Esophagus mucosa (tissue), 1 donor: ENCODE results near the gene MINAR1. TPM values are rescaled to one million over a fixed set of nuclear protein-coding genes. Genes with fewer than 3 reads are reported as not detected.
"Not testable (repeated sequence)": the region's sequence is repeated elsewhere in the genome, so short reads cannot be mapped to it uniquely, and the experiment has no call there.

Source experiments
- ATAC-seq: fragments of 200-7000 bp; cut with Tn5 transposase; one replicate; pipeline ENCODE4 v1.9.1; 2020
- total RNA-seq: library from RNA; stranded (reverse); gene quantifications from one replicate; pipeline ENCODE4 v1.2.4, GENCODE V29; 2023
- donor health status: DM: yes; HTN: yes; CAD: no.

Gene MINAR1, protein sequence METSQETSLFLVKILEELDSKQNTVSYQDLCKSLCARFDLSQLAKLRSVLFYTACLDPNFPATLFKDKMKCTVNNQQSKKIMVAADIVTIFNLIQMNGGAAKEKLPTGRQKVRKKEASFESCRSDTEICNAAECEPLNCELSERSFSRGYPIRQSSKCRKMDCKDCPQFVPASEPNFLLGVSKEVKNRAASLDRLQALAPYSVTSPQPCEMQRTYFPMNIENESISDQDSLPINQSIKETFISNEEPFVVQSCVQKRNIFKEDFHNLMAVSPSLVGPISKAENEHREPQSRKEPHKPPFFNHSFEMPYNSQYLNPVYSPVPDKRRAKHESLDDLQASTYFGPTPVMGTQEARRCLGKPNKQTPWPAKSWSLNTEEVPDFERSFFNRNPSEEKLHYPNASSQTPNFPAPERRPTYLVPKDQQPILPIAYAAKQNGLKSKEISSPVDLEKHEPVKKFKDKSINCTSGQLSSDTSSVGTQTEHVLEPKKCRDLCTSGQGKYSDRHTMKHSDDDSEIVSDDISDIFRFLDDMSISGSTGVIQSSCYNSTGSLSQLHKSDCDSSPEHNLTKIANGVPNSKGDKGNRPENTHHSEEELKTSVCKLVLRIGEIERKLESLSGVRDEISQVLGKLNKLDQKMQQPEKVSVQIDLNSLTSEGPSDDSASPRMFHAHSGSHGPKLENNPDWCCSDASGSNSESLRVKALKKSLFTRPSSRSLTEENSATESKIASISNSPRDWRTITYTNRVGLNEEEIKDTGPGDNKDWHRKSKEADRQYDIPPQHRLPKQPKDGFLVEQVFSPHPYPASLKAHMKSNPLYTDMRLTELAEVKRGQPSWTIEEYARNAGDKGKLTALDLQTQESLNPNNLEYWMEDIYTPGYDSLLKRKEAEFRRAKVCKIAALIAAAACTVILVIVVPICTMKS
- 0.24 TPM for total RNA-seq

DNA sequence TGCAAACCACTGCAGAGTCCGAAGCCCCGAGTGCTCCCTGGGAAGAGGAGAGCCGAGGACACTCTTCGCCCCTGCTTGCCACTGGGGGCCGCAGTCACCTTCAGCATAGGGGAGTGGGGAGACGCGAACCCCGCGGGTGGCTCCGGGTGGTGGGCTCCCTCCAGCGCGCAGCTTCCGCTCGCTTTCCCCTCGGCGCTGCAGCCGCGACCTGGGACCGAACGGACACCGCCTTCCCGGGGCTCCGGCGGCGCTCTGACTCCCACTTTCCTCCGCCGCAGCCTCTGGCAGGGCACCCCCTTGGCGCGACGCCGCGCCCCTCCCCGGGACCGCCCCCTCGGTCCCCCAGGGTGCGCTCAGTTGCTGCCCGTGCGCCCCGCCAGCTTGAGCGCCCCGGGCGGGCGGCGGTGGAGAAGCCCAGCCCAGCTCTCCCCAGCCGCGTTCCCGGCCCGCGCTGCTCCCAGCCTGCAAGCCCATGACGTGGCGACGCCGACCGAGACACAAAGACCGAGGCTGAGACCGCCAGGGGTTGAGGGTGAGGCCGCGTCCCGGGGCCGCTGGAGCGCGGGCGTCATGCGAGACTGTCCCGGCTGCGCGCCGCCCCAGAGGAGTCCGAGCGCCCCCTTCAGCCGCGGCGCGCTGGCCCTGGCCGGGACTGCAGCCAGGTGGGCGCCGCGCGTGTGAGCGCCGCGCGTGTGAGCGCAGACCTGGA lies at the start of gene MINAR1:
MINAR1 (plus strand) TSS at position 701 of the 709 bp plus-strand sequence. CDS start 23,812 bp downstream, outside the sequence.
- ATAC-seq: peak; percentile 52

DNA sequence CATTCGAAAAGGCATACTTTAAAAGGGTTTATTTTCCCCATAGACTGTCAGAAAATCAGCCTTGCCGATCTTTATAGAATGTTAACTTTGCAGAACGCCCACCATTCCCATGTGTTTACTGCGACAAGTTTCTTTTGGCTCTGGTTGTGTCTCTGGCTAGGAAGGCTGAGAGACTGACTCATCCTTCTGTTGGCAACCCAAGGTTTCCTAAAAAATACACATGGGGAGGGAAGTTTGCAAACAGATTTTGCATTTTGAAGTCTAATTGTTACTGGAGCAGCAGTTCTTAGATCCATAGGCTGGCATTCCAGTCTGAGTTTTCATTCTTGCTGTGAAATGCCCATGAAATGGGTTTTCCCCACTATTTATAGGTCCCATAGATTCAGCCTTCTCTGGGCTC lies 37.9 kb upstream of the MINAR1 start:
- no peak for ATAC-seq

DNA sequence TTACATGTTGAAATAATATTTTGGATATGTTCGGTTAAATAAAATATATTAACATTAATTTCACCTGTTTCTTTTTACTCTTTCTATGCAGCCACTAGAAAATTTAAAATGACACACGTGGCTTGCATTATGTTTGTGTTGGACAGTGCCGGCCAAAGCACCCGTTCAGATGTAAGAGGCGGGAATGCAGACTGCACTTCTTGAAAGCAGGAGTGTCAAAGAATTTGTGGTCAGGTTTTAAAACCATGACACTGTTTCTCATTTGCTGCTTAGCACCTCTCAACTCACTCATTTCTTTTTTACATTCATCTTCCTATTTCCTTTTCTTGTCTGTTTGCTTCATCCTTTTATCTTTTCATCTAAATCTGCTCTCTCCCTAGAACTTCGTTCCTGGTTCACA lies 35.3 kb upstream of the MINAR1 start:
- ATAC-seq: no peak

DNA sequence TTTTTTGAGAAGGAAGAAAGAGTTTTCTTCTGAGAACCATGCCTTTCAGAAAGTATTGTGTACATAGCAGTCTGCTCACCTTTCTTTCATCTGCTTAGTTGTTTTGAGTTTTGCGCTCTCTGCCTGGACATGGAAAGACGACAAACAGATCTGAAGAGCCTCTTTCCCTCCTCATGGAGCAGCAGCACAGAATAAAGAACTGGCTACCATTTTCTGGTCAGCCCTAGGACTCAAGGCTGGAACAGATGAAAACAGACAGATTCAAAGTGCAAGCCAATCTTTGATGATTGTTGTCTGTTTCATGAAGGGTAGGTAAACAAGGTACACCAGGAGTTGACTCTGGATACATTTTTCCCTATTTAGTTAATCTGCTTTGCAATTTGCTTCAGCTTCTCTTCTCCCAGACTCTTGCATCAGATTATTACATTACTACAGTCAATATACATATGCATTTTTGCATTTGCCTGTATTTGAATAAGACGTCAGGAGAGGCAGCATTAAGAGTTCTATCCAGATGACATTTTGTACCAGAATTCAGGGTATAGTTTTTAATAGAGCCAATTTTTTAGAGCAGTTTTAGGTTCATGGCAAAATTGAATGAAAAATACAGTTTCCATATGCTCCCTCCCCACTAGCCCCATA lies 34.7 kb upstream of the MINAR1 start:
- ATAC-seq: no peak

DNA sequence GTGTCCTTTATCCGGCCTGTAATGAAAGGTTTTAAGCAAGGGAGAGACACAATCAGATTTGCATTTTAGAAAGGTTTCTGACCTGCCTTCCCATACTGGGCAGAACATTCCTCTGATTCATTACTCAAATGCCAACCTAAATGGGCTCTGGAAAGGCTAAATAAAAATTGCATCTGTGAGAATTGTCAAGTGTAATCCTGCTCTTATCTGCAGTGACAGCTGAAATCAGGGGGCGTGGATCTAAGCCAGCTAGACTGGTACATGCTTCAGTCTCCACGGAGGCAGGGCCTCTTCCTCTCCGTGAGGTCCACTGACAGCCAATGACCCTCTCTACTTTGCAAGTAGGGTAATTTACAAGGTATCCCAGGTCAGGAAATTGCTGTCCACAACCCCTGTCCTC lies 32.5 kb upstream of the MINAR1 start:
- no peak for ATAC-seq

DNA sequence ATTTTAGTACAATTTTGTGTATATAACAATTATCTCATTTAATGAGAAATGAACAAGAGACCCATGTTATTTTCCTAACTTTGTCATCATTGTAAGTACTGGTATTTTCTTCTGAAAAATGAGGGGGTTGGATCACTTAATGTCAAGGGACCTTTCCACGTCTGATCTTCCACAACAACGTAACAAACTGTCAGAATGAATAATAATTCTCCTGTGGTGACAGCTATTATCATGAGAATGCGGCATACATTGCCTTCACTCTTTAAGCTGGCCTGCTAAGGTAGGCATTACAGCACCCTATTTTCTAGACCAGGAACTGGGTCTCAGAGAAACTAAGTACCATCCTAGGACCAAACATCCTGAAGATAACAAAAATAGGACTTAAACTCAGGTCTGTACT lies 31.5 kb upstream of the MINAR1 start:
- ATAC-seq: no peak

DNA sequence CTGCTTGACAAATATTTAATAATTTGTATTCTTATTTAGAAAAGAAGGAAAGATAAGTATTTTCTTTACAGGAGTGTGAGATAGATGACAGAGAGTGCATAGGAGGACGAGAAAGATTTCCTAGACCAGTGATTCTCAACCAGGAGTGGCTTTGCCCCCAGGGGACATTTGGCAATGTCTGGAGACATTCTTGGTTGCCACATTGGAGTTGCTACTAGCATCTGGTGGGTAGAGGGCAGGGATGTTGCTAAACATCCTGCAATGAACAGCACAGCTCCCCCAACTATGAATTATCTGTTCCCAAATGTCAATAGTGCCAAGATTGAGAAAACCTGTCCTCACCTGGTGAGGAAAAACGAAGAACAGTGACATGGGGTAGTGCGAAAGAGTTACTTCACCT lies 30.8 kb upstream of the MINAR1 start:
- ATAC-seq: no peak

DNA sequence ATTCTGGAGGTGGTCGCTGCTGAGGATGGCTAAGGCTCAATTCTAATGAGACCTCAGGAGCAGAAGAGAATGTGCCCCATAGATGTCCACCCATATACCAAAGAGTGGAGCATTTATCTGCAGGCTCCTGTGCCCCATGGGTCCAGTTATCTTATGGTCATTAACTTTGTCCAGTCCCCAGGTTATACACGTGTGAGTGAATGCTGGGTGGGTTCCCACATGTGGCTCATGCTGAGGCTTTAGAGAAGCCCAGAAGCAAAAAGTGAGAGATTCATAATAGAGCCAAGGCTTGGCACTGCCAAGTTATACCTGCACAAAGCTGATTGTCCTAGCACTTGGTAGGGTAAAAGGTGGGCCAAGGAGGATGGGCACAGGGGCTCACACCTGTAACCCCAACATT lies 30.0 kb upstream of the MINAR1 start:
- ATAC-seq: no peak

DNA sequence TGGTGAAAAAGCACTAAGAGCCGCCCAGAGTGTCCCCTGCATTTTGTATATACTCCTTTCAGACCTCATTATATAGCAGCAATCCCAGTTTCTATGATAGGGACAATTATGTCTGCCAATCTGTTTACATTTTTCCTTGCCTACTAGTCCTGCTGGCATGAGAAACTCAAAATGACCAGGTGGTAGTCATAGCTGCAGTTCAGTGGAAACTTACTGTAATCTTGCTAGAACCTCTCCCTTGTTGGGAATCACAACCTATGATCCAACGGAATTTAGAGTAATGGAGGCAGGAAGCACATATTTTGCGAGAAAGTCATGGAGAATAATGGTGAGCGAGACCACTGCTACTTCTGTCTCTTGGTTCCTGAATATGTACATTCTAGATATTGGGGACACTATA lies 28.6 kb upstream of the MINAR1 start:
- ATAC-seq: no peak

DNA sequence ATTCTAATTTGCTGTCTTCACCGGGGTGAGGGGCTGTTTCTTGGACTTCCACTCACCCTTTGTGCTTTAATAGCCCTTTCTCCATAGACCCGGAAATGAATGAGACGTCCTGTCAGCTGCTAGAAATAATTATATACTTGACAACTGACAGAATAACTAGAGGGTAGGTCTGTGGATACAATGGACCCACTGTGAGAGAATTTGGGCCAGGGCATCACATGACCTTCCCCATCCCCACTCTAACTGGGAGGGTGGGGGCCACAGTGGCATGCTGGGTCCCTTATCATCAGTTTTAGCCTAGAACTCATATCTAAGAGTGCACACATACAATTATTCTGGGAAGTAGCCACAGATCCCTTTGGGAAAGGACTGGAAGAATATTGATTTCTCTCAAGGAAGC lies 25.9 kb upstream of the MINAR1 start:
- no peak for ATAC-seq

DNA sequence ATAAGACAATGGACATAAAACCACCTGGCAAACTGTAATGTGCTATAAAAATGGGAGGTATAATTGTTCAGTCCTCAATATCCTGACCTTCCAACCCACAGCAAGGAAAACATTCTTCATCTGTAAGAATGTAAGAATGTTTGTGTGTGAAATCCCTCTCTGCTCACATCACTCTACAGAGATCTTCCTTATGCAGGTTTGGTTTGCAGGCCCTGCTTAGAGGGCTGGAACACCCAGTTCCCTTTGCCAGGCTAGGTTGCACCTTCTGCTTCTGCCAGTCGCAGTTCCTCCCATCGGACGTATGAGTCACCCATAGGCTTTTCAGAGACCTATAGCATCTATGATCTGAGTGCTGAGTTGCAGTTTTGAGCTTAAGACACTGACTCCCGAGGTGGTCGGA lies 24.1 kb upstream of the MINAR1 start:
- no peak for ATAC-seq

DNA sequence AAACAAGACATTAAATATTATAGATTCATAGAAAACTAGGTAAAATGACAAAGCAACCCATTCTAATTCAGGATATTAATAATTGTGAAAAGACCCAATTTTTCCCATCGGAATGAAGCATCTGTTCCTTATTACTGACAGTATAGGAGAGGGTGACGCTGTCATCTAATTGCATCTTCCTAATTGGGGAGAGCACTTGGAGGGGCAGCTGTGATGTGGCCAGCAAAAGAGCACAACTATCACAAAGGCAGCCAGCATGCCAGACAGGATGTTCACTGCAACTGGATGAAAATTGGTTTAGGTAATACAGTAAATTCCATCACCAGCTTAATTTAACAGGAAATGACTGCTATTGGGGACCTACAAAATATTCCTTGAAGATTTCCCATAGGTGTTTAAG lies 21.9 kb upstream of the MINAR1 start:
- ATAC-seq: no peak

DNA sequence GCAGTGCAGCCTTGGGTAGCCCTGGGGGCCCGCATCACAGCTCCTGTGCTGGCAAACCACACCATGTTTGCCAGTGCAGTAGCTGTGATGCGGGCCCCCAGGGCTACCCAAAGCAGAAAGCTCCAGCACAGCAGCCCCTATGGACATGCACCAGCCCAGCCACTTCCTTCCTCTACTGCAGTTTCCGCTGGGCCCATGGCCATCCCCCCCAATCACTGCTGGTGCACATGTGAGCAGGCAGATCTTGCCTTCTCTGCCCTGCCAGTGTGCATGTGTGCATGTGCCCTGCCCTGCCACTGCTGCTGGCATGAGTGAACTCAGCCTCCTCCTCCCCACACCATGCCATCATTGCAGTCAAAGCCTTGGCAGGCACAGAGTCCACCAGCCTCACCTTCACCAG lies 20.1 kb upstream of the MINAR1 start:
- no peak for ATAC-seq

DNA sequence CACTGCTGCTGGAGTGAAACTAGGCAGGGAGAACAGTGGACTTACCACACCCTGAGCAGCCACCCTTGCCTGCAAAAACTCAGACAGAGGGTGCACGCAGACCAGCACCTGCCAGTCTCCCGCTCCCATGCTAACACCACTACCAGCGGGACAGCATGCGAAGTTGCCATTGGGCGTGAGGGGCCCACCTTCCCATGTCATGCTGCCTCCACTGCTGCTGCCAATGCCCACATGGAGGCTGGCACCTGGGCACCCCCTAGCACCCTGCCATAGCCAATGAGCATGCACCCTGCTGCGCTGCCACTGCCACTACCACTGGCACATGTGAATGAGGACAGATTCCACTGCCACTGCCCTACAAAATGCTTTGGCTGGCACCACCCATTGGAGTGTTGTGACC lies 19.7 kb upstream of the MINAR1 start:
- ATAC-seq: no peak

DNA sequence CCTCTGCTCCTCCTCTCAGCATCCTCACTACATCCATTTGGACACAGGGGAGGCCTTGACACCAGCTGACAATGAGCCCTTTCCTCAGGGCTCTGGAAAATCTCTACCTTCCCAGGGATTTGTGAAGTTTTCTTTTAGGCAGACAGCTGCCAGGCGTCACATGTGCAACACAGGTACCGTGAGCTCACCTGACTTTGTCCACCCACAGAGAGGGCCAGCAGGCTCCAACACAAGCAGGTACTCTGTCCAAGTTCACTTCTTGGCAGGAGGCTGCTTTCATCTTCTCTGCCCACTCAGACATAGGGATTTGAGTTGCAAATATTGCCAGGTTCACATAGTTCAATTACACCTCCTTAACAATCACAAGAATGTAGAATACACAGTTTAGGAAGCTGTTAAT lies 15.3 kb upstream of the MINAR1 start:
- no peak for ATAC-seq

DNA sequence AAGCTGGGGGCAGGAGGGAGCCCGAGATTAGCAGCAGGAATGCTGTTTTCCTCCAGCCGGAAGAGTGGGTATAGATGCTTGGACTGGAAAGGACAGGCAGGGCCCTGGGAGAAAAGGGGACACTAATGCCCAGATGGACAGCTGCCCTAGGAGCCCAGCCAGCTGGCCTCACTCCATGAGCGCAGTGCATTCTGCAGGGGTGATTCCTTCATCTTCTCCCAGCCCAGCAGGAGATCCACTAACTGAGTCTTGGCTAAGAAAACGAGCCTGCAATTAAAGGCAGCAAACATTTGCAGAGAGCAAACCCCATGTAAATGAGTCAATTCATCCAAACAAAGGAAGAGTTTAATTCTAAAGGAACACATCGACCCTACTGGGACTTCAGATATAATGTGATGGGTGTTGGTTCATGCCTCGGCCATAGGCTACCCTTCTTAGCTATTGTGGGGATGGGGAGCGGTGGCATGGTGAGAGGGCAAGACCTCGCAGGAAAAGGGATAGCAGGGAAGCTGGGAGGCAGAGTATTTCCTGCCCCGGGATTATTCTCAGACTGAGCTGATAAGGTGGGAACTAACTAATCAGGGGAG lies 13.3 kb upstream of the MINAR1 start:
- no peak for ATAC-seq

DNA sequence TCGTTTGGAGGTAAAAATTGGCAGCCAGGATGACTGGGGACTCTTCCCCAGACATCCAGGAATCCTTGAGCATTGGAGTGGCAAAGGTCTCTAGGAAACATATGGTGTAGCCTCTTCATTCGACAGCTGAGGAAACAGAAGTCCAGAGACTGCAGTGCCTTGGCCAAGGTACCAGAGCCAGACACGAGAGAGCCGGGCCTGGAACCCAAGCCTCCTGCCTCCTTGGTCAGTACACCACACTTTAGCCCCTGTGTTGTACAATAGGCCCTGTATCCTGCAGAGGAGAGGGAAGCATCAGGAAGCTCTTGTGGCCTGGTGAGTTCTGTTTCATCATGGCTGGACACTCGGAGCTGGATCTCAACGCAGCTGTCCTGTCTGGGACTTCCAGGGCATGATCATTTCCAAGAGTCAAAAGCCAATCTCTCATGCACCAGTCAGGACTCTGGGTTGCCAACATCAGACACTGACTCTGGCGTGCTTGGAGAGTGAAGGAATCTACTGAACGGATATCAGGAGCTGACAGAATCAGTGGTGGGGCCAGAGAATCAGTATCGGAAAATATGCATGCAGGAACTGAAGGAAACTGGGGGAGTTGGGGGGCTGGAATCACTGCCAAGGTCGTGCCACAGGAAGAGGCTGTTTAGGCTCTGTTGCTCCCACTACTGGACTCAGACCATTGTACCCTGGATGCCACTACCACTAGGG lies 6.4 kb upstream of the MINAR1 start:
- no peak for ATAC-seq

DNA sequence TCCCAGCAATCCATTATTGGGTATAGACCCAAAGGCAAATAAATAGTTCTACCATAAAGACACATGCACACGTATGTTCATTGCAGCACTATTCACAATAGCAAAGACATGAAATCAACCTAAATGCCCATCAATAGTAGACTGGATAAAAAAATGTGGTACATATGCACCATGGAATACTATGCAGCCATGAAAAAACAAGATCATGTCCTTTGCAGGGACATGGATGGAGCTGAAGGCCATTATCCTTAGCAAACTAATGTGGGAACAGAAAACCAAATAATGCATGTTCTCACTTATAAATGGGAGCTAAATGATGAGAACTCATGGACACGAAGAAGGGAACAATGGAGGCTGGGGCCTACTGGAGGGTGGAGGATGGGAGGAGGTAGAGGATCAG lies 5.2 kb upstream of the MINAR1 start:
- ATAC-seq: not testable (repeated sequence)

DNA sequence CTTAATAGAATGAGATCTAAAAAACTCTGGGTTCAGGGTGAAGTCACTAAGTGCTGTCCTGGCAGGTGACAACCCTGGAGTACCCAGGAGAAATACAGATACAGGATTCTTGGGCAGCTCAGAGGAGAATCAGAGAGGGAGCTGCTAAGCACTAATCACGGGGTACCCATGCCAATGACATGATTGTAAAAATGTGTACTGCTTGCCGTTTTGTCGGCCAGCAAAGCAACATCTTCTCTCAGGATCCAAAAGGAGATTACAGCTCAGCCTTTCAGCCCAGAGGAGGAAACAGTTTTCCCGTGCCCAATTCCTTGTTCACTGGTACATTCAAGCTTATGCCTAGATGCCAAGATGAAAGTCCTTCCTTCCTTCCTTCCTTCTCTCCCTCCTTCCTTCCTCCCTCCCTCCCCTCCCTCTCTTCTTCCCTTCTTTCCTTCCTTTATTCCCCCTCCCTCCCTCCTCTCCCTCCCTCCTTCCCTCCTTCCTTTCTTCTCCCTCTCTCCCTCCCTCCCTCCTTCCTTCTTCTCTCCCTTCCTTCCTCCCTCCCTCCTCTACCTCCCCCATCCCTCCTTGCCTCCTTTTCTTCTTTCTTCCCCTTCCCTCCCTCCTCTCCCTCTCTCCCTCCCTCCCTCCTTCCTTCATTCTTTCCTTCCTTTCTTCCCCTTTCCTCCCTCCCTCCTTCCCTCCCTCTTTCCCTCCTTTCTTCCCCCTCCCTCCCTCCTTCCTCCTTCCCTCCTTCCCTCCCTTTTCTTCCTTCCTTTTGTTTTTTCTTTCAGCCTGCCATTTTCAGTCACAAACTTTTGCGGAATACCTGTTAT lies 4.1 kb upstream of the MINAR1 start:
- no peak for ATAC-seq

DNA sequence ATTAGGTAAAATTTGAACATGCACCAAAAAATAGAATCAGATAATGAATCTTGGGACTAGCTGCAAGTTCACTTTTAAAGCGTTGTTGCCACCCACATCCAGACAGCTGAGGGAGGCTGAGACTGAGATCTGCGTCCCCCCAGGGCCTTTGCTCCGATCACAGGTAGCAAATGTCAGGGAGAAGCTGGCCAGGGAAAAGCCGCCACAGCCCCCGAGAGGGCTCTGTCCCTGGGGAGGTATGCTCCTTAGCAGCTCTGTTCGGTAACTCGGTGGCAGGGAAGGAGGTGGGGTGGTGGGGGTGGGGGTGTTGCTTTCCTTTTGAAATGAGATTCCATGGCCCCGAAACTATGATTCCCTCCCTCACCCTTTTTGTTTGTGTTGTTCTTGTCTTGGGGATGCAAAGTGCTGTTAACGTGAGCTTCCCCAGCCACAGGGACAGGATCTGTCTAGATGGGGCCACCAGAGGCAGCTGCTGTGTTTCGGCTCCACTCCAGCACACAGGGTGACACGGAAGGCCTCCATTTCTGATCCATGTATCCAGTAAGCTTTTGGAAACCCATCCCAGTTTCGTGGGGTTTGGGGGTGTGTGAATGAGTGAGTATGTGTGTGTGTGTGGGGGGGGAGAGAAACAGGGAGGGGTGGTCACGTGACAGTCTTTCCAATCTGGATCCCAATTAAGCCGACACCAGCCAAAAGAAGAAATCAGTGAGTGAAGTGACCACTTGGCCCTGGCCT lies 1.1 kb upstream of the MINAR1 start:
- no peak for ATAC-seq
